Smooth muscle cell (in vitro differentiated cells): ENCODE measurements around the gene BIN1. TPM values are rescaled to one million over a fixed set of nuclear protein-coding genes. Genes with fewer than 3 reads are reported as not detected.

ENCODE experiments used
- DNase-seq: peaks from one replicate; lab custom pipeline; 2025; ENCODE audit not compliant: unreplicated experiment; lab: John Stamatoyannopoulos, UW
- H2AFZ ChIP-seq: fragments of 200-600 bp; sonication (generic); 2 replicates; pipeline ENCODE4 v1.6.0; 2016; ENCODE audit warnings: antibody characterized with exemption, low read depth, mild to moderate bottlenecking
- H3F3A ChIP-seq: fragments of 200-600 bp; sonication (generic); 2 replicates; pipeline ENCODE4 v1.6.0; 2017; ENCODE audit warnings: antibody characterized with exemption, low read depth
- H3K27ac ChIP-seq: fragments of 200-600 bp; sonication (generic); 2 replicates; pipeline ENCODE4 v1.5.1; 2016; ENCODE audit warnings: low read depth, mild to moderate bottlenecking
- H3K27me3 ChIP-seq: fragments of 200-600 bp; sonication (generic); 2 replicates; pipeline ENCODE4 v1.6.1; 2016; ENCODE audit warnings: low read depth, mild to moderate bottlenecking
- H3K36me3 ChIP-seq: fragments of 200-600 bp; sonication (generic); 2 replicates; pipeline ENCODE4 v1.5.1; 2016; ENCODE audit warnings: low read depth
- H3K4me1 ChIP-seq: fragments of 200-600 bp; sonication (generic); 2 replicates; pipeline ENCODE4 v1.5.1; 2016; ENCODE audit warnings: low read depth
- H3K4me2 ChIP-seq: fragments of 200-600 bp; sonication (generic); 2 replicates; pipeline ENCODE4 v1.6.0; 2016; ENCODE audit warnings: mild to moderate bottlenecking
- H3K4me3 ChIP-seq: fragments of 200-600 bp; sonication (generic); 2 replicates; pipeline ENCODE4 v1.5.1; 2016; ENCODE audit warnings: mild to moderate bottlenecking
- H3K79me2 ChIP-seq: fragments of 200-600 bp; sonication (generic); 2 replicates; pipeline ENCODE4 v1.6.0; 2016; ENCODE audit warnings: low read depth, mild to moderate bottlenecking
- H3K9ac ChIP-seq: fragments of 200-600 bp; sonication (generic); 2 replicates; pipeline ENCODE4 v1.6.0; 2016; ENCODE audit warnings: low read depth
- H3K9me3 ChIP-seq: fragments of 200-600 bp; sonication (generic); replicated peaks from 2 replicates; pipeline ENCODE4 v1.5.1; 2016; ENCODE audit warnings: low read depth
- H4K20me1 ChIP-seq: fragments of 200-600 bp; sonication (generic); 2 replicates; pipeline ENCODE4 v1.6.0; 2016; ENCODE audit warnings: low read depth
- CTCF ChIP-seq: fragments of 200-600 bp; sonication (generic); IDR thresholded peaks from 2 replicates; pipeline ENCODE4 v1.5.1; 2017; ENCODE audit warnings: borderline replicate concordance, mild to moderate bottlenecking, antibody characterized with exemption; ENCODE audit not compliant: insufficient read depth, poor library complexity, severe bottlenecking
- WGBS: methylation state at CpG from one replicate; pipeline ENCODE4 v1.1.7; 2016; ENCODE audit warnings: low lambda C conversion rate; 5-methylcytosine and 5-hydroxymethylcytosine counted together
- polyA plus RNA-seq: library from polyadenylated mRNA; unstranded; fragments of >200 nt; fragmentation: Nextera tagmentation; extraction: Ambion mirVana; gene quantifications from 2 replicates; pipeline ENCODE4 v1.2.1, GENCODE V29; 2016
- total RNA-seq: library from RNA; depleted of rRNA; stranded (reverse); fragments of >200 nt; gene quantifications from 2 replicates; pipeline ENCODE4 v1.2.3, GENCODE V29; 2014

Gene BIN1
- total and polyA plus RNA-seq, 2 experiments from 2014 or later, result 25.4 to 32.4 TPM

GRCh38 chr2:127048969-127049897, 57.7 kb downstream of the BIN1 start:
- Histone ChIP-seq H2AFZ (no peak overlapping the region), H3K9ac (no peak overlapping the region), H4K20me1 (no peaks in the 10 kb centered on the region), H3K9me3 (no peaks in the 10 kb centered on the region), H3F3A (no peaks in the 10 kb centered on the region), H3K4me1 (no peaks in the 10 kb centered on the region), H3K27ac (no peak overlapping the region), H3K79me2 (no peaks in the 10 kb centered on the region), H3K4me3 (no peak overlapping the region), H3K27me3 (no peaks in the 10 kb centered on the region), H3K4me2 (no peak overlapping the region), H3K36me3 (no peaks in the 10 kb centered on the region)
- 93% methylated on average over 15 of the region's 15 CpGs for WGBS
- no peak for TF ChIP-seq CTCF
- no peak for DNase-seq

GRCh38 chr2:127048618-127048935, 58.4 kb downstream of the BIN1 start:
- Histone ChIP-seq H3F3A (no peaks in the 10 kb centered on the region), H3K4me1 (no peaks in the 10 kb centered on the region), H3K4me3 (no peak overlapping the region), H3K27ac (no peak overlapping the region), H3K27me3 (no peaks in the 10 kb centered on the region), H2AFZ (no peak overlapping the region), H3K4me2 (no peak overlapping the region), H4K20me1 (no peaks in the 10 kb centered on the region), H3K9ac (no peak overlapping the region), H3K36me3 (no peaks in the 10 kb centered on the region), H3K79me2 (no peaks in the 10 kb centered on the region), H3K9me3 (no peaks in the 10 kb centered on the region)
- WGBS, result 97% methylated on average over 6 of the region's 6 CpGs
- no peak for TF ChIP-seq CTCF
- no peak for DNase-seq

GRCh38 chr2:127047716-127048617, 59.0 kb downstream of the BIN1 start:
- Histone ChIP-seq H3K79me2 (no peaks in the 10 kb centered on the region), H3K27me3 (no peaks in the 10 kb centered on the region), H3K4me3 (no peak overlapping the region), H3K27ac (no peak overlapping the region), H2AFZ (no peak overlapping the region), H4K20me1 (no peaks in the 10 kb centered on the region), H3K9me3 (no peaks in the 10 kb centered on the region), H3K4me1 (no peaks in the 10 kb centered on the region), H3K4me2 (no peak overlapping the region), H3F3A (no peaks in the 10 kb centered on the region), H3K9ac (no peak overlapping the region), H3K36me3 (no peaks in the 10 kb centered on the region)
- 94% methylated on average over 38 of the region's 38 CpGs for WGBS
- TF ChIP-seq CTCF, result no peak
- no peak for DNase-seq
